ENCODE measurements around the gene FGG. TPM values are rescaled to one million over a fixed set of nuclear protein-coding genes. Genes with fewer than 3 reads are reported as not detected.
A peak's percentile ranks its signal among the peaks of the same experiment; 100 is the strongest.

FGG gene
- not detected for total RNA-seq

GRCh38 chr4:154612472-154613414, at the start of gene FGG:
Gene FGG (minus strand): TSS chr4:154612656. CDS start chr4:154612609, 47 bp downstream.
- ChIA-PET CTCF (interaction anchor here (1.1 to 15.3 kb wide), 3 partner anchors 52 to 62 kb away, joined by 4 to 160 read pairs (median 5); partner anchors contain the start of genes FGB and PLRG1), POLR2A (no interaction called here)
- peaks cover 11% of the 10 kb centered on the region for H3K4me1 Mint-ChIP-seq (ENCODE audit: low read depth)
- no peak within 1 kb of the TSS for H3K4me3 Mint-ChIP-seq
- peaks cover 24% of the 10 kb centered on the region for H3K27me3 Mint-ChIP-seq (ENCODE audit: low read depth)
- peaks cover 5% of the 10 kb centered on the region for H3K36me3 Mint-ChIP-seq (ENCODE audit: low read depth)
- H3K9me3 Mint-ChIP-seq (ENCODE audit: insufficient read depth) = no peaks in the 10 kb centered on the region
- DNase-seq (no peak), ATAC-seq (no peak)
- no peak within 1 kb of the TSS for H3K27ac Mint-ChIP-seq

GRCh38 chr4:154660052-154660451, 47.6 kb upstream of the FGG start:
- ATAC-seq (no peak), DNase-seq (no peak)
- Mint-ChIP-seq H3K27ac (no peak overlapping the region), H3K4me3 (no peak overlapping the region), H3K9me3 (ENCODE audit: insufficient read depth) (no peaks in the 10 kb centered on the region), H3K27me3 (ENCODE audit: low read depth) (no peaks in the 10 kb centered on the region), H3K36me3 (ENCODE audit: low read depth) (no peaks in the 10 kb centered on the region), H3K4me1 (ENCODE audit: low read depth) (no peaks in the 10 kb centered on the region)
- ChIA-PET POLR2A (no interaction called here), CTCF (no interaction called here)

- ChIA-PET CTCF (no interaction called here), POLR2A (no interaction called here)
- no peak for DNase-seq
- no peak for ATAC-seq
- Mint-ChIP-seq H3K4me3 (no peak overlapping the region), H3K36me3 (ENCODE audit: low read depth) (no peaks in the 10 kb centered on the region), H3K9me3 (ENCODE audit: insufficient read depth) (no peaks in the 10 kb centered on the region), H3K27me3 (ENCODE audit: low read depth) (no peaks in the 10 kb centered on the region), H3K27ac (no peak overlapping the region), H3K4me1 (ENCODE audit: low read depth) (no peaks in the 10 kb centered on the region)
These were observed 46.4 kb upstream of the FGG start for GRCh38 chr4:154658680-154659405.

GRCh38 chr4:154643493-154643892, 31.0 kb upstream of the FGG start:
- Mint-ChIP-seq H3K9me3 (ENCODE audit: insufficient read depth) (no peaks in the 10 kb centered on the region), H3K27me3 (ENCODE audit: low read depth) (peaks cover 7% of the 10 kb centered on the region), H3K4me1 (ENCODE audit: low read depth) (no peaks in the 10 kb centered on the region), H3K36me3 (ENCODE audit: low read depth) (no peaks in the 10 kb centered on the region), H3K27ac (no peak overlapping the region), H3K4me3 (no peak overlapping the region)
- ChIA-PET CTCF (interaction anchor here (1.5 kb wide), 1 partner anchor 24 kb away, joined by 4 read pairs; no protein-coding TSS in a partner anchor), POLR2A (interaction anchor here (0.6 kb wide), 1 partner anchor 733 kb away, joined by 3 read pairs; no protein-coding TSS in a partner anchor)
- ATAC-seq = no peak
- no peak for DNase-seq

- ChIA-PET CTCF (interaction anchor here (1.5 kb wide), 1 partner anchor 23 kb away, joined by 4 read pairs; no protein-coding TSS in a partner anchor), POLR2A (no interaction called here)
- peaks cover 5% of the 10 kb centered on the region for H3K27me3 Mint-ChIP-seq (ENCODE audit: low read depth)
These were observed 30.0 kb upstream of the FGG start for GRCh38 chr4:154642373-154643009.

GRCh38 chr4:154640999-154641398, 28.5 kb upstream of the FGG start:
- peaks cover 5% of the 10 kb centered on the region for H3K27me3 Mint-ChIP-seq (ENCODE audit: low read depth)
- CTCF ChIA-PET = no interaction called here
- no peak overlapping the region for H3K27ac Mint-ChIP-seq
- no peak for DNase-seq
- H3K4me3 Mint-ChIP-seq = no peak overlapping the region
- ATAC-seq = no peak
- no peaks in the 10 kb centered on the region for H3K4me1 Mint-ChIP-seq (ENCODE audit: low read depth)
- no peaks in the 10 kb centered on the region for H3K36me3 Mint-ChIP-seq (ENCODE audit: low read depth)
- H3K9me3 Mint-ChIP-seq (ENCODE audit: insufficient read depth) = no peaks in the 10 kb centered on the region
- POLR2A ChIA-PET = no interaction called here

More at GRCh38 chr4:154642373-154643009, 30.0 kb upstream of the FGG start:
- no peaks in the 10 kb centered on the region for H3K9me3 Mint-ChIP-seq (ENCODE audit: insufficient read depth)
- H3K4me3 Mint-ChIP-seq = no peak overlapping the region
- H3K36me3 Mint-ChIP-seq (ENCODE audit: low read depth) = no peaks in the 10 kb centered on the region
- H3K27ac Mint-ChIP-seq = no peak overlapping the region
- no peak for ATAC-seq
- no peak for DNase-seq
- no peaks in the 10 kb centered on the region for H3K4me1 Mint-ChIP-seq (ENCODE audit: low read depth)

GRCh38 chr4:154634058-154634457, 21.6 kb upstream of the FGG start:
- ChIA-PET CTCF (no interaction called here), POLR2A (no interaction called here)
- Mint-ChIP-seq H3K4me3 (no peak overlapping the region), H3K4me1 (ENCODE audit: low read depth) (no peaks in the 10 kb centered on the region), H3K27me3 (ENCODE audit: low read depth) (peaks cover 11% of the 10 kb centered on the region), H3K36me3 (ENCODE audit: low read depth) (no peaks in the 10 kb centered on the region), H3K27ac (no peak overlapping the region), H3K9me3 (ENCODE audit: insufficient read depth) (no peaks in the 10 kb centered on the region)
- ATAC-seq (no peak), DNase-seq (no peak)

GRCh38 chr4:154631828-154632227, 19.4 kb upstream of the FGG start:
- ATAC-seq = no peak
- POLR2A ChIA-PET = no interaction called here
- H3K4me3 Mint-ChIP-seq = no peak overlapping the region
- no peaks in the 10 kb centered on the region for H3K36me3 Mint-ChIP-seq (ENCODE audit: low read depth)
- DNase-seq = no peak
- CTCF ChIA-PET = no interaction called here
- H3K4me1 Mint-ChIP-seq (ENCODE audit: low read depth) = no peaks in the 10 kb centered on the region
- H3K27me3 Mint-ChIP-seq (ENCODE audit: low read depth) = peaks cover 11% of the 10 kb centered on the region
- H3K9me3 Mint-ChIP-seq (ENCODE audit: insufficient read depth) = no peaks in the 10 kb centered on the region
- H3K27ac Mint-ChIP-seq = no peak overlapping the region

- H3K27me3 Mint-ChIP-seq (ENCODE audit: low read depth) = peaks cover 16% of the 10 kb centered on the region
- H3K36me3 Mint-ChIP-seq (ENCODE audit: low read depth) = no peaks in the 10 kb centered on the region
- no peak overlapping the region for H3K4me3 Mint-ChIP-seq
- no peaks in the 10 kb centered on the region for H3K9me3 Mint-ChIP-seq (ENCODE audit: insufficient read depth)
- POLR2A ChIA-PET = no interaction called here
- H3K4me1 Mint-ChIP-seq (ENCODE audit: low read depth) = no peaks in the 10 kb centered on the region
- ATAC-seq (no peak), DNase-seq (no peak)
- H3K27ac Mint-ChIP-seq = no peak overlapping the region
- CTCF ChIA-PET = no interaction called here
These were observed 17.9 kb upstream of the FGG start for GRCh38 chr4:154630324-154630723.

GRCh38 chr4:154626793-154627484, 14.5 kb upstream of the FGG start:
- Mint-ChIP-seq H3K36me3 (ENCODE audit: low read depth) (no peaks in the 10 kb centered on the region), H3K4me3 (no peak overlapping the region), H3K9me3 (ENCODE audit: insufficient read depth) (no peaks in the 10 kb centered on the region), H3K4me1 (ENCODE audit: low read depth) (no peaks in the 10 kb centered on the region), H3K27ac (no peak overlapping the region), H3K27me3 (ENCODE audit: low read depth) (peaks cover 15% of the 10 kb centered on the region)
- POLR2A ChIA-PET = no interaction called here
- ATAC-seq (peak; percentile 92), DNase-seq (peak; percentile 53)
- CTCF ChIA-PET = interaction anchor here (1.2 to 15.3 kb wide), 3 partner anchors 11 to 66 kb away, joined by 3 to 160 read pairs (median 6); partner anchors contain the start of gene FGB

- Mint-ChIP-seq H3K9me3 (ENCODE audit: insufficient read depth) (no peaks in the 10 kb centered on the region), H3K27ac (no peak overlapping the region), H3K36me3 (ENCODE audit: low read depth) (no peaks in the 10 kb centered on the region), H3K4me3 (no peak overlapping the region), H3K4me1 (ENCODE audit: low read depth) (no peaks in the 10 kb centered on the region), H3K27me3 (ENCODE audit: low read depth) (peaks cover 17% of the 10 kb centered on the region)
- DNase-seq (no peak), ATAC-seq (no peak)
- POLR2A ChIA-PET = no interaction called here
- CTCF ChIA-PET = interaction anchor here (0.9 to 15.3 kb wide), 5 partner anchors 10 to 120 kb away, joined by 3 to 206 read pairs (median 6); partner anchors contain the start of genes FGB and PLRG1
These were observed 13.5 kb upstream of the FGG start for GRCh38 chr4:154625971-154626370.

All from activated CD8-positive, alpha-beta T cell treated with anti-CD3 and anti-CD28 coated beads, Interleukin-2, amount 10 ng/mL, durations not matched to agents 7 days and 5 days (primary cell).